Middle frontal gyrus (tissue), 1 donor: Measurements from ENCODE around the gene EXOC4.
"Not testable (repeated sequence)": the region's sequence is repeated elsewhere in the genome, so short reads cannot be mapped to it uniquely, and the experiment has no call there.

Source experiments
- DNase-seq: peaks from one replicate; pipeline ENCODE4 v3.0.0-alpha.2; 2015; ENCODE audit warnings: low spot score; ENCODE audit errors: extremely low spot score

EXOC4 gene

GRCh38 chr7:133314084-133314483 is 61.2 kb downstream of the EXOC4 start:
- DNase-seq = no peak

- no peak for DNase-seq
These were observed 62.6 kb downstream of the EXOC4 start for GRCh38 chr7:133315332-133316040.

GRCh38 chr7:133319842-133320241 is 67.0 kb downstream of the EXOC4 start:
- no peak for DNase-seq

DNA sequence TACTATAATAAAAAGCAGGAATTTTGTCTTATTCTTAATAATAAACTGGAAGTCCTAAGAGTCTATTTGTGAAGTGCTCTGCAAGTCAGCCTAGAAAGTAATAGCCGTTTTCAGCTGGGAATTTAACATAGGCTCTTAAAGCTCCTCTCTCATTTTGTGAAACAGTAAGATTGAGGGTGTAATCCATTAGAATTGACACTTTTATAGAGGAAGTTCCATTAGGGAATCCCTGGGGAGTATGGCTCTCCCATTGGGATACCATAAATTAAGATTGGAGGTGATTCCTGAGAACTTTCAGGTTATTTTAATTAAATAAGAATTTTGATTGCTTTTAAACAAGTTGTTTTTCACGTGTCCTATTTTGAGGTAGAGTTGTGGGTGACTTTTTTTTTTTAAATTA is 68.0 kb downstream of the EXOC4 start:
- DNase-seq = no peak

DNA sequence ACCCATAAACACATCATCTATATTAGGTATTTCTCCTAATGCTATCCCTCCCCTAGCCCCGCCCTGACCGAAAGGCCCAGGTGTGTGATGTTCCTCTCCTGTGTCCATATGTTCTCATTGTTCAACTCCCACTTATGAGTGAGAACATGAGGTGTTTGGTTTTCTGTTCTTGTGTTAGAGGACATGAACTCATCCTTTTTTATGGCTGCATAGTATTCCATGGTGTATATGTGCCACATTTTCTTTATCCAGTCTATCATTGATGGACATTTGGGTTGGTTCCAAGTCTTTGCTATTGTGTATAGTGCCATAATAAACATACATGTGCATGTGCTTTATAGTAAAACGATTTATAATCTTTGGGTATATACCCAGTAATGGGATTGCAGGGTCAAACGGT is 68.5 kb downstream of the EXOC4 start:
- DNase-seq = not testable (repeated sequence)

DNA sequence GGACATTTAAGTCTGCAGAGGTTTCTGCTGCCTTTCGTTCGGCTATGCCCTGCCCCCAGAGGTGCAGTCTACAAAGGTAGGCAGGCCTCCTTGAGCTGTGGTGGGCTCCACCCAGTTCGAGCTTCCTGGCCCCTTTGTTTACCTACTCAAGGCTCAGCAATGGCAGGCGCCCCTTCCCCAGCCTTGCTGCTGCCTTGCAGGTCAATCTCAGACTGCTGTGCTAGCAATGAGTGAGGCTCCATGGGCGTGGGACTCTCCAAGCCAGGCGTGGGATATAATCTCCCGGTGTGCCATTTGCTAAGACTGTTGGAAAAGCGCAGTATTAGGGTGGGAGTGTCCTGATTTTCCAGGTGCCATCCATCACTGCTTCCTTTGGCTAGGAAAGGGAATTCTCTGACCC is 73.9 kb downstream of the EXOC4 start:
- not testable (repeated sequence) for DNase-seq

- not testable (repeated sequence) for DNase-seq
These were observed 75.1 kb downstream of the EXOC4 start for GRCh38 chr7:133328021-133328420.

DNA sequence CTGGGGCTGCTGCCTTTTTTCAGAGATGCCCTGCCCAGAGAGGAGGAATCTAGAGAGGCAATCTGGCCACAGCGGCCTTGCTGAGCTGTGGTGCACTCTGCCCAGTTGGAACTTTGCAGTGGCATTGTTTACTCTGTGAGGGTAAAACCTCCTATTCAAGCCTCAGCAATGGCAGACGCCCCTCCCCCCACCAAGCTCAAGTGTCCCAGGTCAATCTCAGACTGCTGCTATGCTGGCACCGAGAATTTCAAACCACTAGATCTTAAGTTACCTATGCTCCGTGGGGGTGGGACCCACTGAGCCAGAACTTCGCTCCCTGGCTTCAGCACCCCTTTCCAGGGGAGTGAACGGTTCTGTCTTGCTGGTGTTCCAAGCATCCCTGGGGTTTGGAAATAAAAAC is 77.2 kb downstream of the EXOC4 start:
- DNase-seq = no peak

DNA sequence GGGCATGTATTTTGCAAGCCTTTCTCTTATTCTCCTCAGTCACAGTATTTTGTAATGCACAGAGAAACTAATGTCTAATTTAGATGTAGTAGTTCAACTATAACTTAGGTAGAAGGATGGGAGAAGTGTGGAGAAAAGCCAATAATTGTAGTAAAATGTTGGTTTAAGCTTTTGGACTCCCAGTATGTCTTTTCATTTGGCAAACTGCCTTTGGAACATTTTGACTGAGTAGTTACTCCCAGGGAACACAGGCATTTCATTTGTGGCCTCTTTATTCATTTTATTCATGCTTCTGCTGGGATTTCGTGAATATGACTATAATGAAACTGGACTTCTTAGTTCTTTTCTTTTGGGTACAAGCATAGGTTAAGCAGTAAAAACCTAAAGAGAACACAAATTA is 79.0 kb downstream of the EXOC4 start:
- DNase-seq = no peak

DNA sequence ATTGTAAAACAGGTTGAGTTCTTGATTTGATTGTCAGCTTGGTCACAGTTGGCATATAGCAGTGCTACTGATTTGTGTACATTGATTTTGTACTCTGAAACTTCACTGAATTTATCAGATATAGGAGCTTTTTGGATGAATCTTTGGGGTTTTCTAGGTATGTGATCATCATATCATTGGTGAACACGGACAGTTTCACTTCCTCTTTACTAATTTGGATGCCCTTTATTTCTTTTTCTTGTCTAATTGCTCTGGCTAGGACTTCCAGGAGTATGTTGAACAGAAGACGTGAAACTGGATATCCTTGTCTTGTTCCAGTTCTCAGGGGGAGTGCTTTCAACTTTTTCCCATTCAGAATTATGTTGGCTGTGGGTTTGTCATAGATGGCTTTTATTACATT is 86.9 kb downstream of the EXOC4 start:
- no peak for DNase-seq

DNA sequence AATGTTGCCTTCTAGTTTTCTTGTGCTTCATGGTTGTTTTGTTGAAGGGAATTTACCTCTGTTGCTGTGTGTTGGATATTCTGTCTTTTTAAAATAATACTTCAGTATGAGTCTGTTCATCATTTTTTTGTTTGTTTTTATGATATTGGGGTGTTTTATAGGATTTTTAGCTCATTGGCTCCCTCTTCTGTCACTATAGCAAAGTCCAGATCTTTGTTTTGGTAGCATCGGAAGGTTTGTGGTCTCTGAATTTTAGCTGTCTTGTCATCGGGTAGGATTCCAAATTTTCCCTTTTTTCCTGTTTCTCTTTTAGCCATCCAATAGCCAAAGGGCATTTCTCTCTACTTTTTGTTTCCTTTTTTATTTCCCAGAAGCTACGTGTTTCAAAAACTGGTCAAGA is 91.4 kb downstream of the EXOC4 start:
- DNase-seq = no peak

DNA sequence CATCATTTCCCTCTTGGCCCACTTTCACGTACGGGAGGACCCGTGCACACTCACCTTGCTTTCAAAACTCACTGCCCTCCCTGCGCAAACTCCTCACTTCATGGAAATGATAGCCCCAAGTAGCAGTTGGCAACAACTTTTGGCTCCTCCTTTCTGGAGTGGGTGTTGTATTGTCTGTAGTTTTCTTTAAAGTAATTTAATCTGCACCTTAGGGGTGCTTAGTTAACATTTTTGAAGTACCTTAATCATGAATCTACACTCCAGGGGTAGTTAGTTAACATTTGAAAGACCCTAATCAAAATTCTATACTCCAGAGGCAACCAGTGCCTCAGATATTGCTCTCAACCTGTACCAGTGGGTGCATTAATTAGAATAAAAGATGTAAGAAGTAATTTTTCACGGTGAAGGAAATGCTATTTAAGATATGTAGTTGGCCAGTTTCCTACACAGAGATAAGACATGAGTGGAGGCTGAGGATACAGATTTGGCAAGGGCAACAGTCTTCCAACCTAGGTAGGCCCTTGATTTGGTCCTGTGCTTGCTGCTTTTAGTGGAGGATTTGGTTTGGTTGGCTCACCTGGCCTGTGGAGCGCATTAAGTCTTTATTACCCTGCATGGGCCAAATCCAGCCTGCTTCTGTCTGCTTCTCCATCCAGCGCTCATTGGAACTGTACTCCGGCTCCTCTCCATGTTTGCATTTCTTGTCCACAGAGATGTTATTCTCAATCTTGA is 93.0 kb downstream of the EXOC4 start:
- DNase-seq = no peak

- no peak for DNase-seq
These were observed 95.4 kb downstream of the EXOC4 start for GRCh38 chr7:133348250-133348649.

DNA sequence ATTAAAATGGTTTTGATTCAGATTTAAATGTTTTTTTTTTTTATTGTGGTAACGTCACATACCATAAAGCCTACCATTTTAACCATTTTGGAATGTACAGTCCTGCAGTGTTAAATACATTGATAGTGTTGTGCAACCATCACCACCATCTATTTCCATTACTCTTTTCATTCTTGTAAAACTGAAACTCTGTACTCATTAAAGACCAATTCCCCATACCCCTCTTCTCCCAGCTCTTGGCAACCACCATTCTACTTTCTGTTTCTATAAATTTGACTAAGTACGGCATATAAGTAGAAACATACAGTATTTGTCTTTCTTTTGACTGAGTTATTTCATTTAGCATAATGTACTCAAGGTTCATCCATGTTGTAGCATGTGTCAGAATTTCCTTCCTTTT is 96.2 kb downstream of the EXOC4 start:
- DNase-seq = no peak

GRCh38 chr7:133352430-133352829 is 99.6 kb downstream of the EXOC4 start:
- no peak for DNase-seq

DNA sequence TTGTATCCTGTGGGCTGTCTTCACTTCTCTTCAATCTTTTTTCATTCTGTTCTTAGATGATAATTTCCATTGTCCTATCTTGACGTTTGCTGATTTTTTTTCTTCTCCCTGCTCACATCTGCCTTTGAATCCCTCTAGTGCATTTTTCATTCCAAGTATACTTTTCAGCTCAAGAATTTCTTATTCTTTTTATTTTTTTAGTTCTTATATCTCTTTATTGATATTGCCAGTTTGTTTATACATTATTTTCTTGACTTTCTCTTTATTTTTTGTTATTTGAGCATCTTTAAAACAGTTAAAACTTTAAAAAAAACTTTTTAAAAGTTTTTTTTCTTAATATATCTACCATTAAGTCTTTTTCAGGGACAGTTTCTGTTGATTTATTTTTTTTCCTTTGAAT is 100.9 kb downstream of the EXOC4 start:
- no peak for DNase-seq

DNA sequence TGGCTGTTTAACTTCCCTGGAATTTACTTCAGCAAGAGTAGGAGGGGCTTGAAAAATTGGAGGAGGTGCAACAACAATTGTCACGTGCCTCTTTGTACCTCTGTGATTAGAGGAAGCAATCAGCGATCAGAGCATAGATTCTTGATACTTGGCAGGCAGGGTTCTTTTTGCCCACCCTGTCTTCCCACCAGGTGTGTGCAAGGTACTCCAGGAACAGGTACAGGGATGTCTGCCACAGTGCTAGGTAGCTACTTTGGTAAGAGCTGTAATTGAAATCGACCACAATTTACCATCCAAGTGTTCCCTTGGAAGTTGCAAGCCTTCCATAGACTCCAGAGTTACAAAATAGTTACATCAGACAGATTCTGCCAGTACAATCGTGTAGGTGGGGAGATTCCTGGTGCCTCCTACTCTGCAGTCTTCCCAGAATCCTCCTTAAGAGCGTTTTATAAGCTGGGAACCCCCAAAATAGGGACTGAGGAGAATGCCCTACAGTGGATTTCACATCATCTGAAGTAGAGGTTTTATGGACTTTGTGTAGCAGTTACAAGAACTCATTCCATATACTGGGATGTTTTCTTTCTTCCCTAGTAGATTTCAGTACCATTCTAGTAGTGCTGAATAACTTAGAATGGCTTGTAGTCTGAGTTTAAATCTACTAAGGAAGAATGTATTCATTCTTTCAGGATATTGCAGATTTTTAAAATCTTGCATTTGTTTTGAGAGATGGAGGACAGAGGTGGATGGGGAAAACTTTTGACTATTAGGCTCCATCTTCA is 101.9 kb downstream of the EXOC4 start:
- no peak for DNase-seq

GRCh38 chr7:133355325-133355708 is 102.4 kb downstream of the EXOC4 start:
- no peak for DNase-seq

DNA sequence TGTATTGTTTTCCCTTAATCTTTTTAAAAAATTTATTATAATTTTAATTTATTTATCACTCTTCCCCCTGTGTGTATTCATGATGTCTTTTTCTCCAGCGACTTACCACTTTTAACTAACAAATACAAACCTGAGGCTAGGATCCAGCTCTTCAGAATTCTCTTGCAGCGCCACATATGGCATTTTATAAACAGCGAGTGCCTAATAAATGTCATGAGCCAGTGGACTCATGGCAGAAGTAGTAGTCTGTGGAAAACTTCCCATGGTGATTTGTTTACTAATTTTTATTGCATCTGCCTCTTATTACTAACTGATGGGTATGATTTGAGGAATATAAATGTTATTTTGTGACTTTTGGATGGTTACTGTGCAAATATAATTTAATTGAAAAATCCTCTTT is 102.9 kb downstream of the EXOC4 start:
- DNase-seq = no peak

DNA sequence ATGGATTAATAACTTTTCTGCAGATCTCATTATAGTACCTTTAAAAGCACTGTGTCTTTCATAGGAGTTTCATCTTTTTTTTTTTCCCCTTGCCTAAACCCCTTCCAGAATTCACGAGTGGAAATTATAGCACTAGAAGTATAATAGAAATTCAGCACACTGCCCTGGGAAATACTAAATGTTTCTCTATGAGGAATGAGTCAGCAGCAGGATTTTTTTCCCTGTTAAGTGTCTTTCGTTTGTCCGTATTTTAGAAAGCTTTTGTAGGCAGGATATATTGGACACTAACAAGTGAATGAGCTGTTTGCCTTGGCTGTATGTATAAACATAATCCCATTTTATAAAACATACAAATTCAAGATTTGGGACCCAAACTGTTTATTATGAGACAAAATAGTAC is 105.8 kb downstream of the EXOC4 start:
- DNase-seq = no peak

- DNase-seq = no peak
These were observed 106.6 kb downstream of the EXOC4 start for GRCh38 chr7:133359449-133359848.

- DNase-seq = no peak
These were observed 107.3 kb downstream of the EXOC4 start for GRCh38 chr7:133360201-133360600.
